ENCODE data around the gene CHAF1A.

DNA sequence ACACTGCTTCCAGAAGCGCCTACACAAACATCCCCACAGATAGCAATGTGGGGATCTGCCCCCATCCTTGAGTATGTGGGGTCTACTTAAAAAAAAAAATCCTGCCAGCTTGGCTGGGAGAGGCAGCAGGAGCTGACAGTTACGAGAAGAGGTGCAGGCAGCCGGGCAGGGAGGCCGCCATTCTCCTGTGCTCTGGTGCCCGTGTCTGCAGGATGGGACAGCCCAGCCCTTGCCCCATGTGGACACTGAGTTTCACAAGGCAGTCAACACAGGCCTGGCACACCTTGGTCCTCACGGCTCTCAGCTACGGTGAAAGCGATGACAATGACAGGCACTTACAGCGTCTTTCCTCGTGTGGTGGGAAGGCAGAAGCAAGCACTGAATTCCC, 35.1 kb upstream of the CHAF1A start:
- TF ChIP-seq, protein P1, sequence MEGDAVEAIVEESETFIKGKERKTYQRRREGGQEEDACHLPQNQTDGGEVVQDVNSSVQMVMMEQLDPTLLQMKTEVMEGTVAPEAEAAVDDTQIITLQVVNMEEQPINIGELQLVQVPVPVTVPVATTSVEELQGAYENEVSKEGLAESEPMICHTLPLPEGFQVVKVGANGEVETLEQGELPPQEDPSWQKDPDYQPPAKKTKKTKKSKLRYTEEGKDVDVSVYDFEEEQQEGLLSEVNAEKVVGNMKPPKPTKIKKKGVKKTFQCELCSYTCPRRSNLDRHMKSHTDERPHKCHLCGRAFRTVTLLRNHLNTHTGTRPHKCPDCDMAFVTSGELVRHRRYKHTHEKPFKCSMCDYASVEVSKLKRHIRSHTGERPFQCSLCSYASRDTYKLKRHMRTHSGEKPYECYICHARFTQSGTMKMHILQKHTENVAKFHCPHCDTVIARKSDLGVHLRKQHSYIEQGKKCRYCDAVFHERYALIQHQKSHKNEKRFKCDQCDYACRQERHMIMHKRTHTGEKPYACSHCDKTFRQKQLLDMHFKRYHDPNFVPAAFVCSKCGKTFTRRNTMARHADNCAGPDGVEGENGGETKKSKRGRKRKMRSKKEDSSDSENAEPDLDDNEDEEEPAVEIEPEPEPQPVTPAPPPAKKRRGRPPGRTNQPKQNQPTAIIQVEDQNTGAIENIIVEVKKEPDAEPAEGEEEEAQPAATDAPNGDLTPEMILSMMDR (IDR thresholded peaks at IDR 0.05; ENCODE audit: poor library complexity, severe bottlenecking), result no peak
- no peak for TF ChIP-seq RAD21 (conservative IDR thresholded peaks at IDR 0.05)
- TF ChIP-seq, protein P2, sequence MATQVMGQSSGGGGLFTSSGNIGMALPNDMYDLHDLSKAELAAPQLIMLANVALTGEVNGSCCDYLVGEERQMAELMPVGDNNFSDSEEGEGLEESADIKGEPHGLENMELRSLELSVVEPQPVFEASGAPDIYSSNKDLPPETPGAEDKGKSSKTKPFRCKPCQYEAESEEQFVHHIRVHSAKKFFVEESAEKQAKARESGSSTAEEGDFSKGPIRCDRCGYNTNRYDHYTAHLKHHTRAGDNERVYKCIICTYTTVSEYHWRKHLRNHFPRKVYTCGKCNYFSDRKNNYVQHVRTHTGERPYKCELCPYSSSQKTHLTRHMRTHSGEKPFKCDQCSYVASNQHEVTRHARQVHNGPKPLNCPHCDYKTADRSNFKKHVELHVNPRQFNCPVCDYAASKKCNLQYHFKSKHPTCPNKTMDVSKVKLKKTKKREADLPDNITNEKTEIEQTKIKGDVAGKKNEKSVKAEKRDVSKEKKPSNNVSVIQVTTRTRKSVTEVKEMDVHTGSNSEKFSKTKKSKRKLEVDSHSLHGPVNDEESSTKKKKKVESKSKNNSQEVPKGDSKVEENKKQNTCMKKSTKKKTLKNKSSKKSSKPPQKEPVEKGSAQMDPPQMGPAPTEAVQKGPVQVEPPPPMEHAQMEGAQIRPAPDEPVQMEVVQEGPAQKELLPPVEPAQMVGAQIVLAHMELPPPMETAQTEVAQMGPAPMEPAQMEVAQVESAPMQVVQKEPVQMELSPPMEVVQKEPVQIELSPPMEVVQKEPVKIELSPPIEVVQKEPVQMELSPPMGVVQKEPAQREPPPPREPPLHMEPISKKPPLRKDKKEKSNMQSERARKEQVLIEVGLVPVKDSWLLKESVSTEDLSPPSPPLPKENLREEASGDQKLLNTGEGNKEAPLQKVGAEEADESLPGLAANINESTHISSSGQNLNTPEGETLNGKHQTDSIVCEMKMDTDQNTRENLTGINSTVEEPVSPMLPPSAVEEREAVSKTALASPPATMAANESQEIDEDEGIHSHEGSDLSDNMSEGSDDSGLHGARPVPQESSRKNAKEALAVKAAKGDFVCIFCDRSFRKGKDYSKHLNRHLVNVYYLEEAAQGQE (IDR thresholded peaks at IDR 0.05; ENCODE audit: borderline replicate concordance), result no peak
- TF ChIP-seq TAF1 (IDR thresholded peaks at IDR 0.05; ENCODE audit: low read depth), result no peak
- no peak for TF ChIP-seq POLR2AphosphoS5 (IDR thresholded peaks at IDR 0.05)
- TF ChIP-seq EZH2 (IDR thresholded peaks at IDR 0.05; ENCODE audit: borderline replicate concordance, insufficient read depth, low read length, poor library complexity, severe bottlenecking), result no peak
